Naive B cell (primary cell): ENCODE measurements around the gene SLC25A26. TPM values are rescaled to one million over a fixed set of nuclear protein-coding genes. Genes with fewer than 3 reads are reported as not detected.

Experiments used
- ATAC-seq, 2 donors: fragments of 150-1000 bp; cut with Tn5 transposase; 2 replicates each; pipeline ENCODE4 v1.10.0; 2021; ENCODE audit warnings: low read depth in 2 of 2, mild to moderate bottlenecking in 2 of 2, moderate library complexity in 2 of 2
- DNase-seq: peaks from one replicate; pipeline ENCODE4 v3.0.0; 2022
- H3K27ac Mint-ChIP-seq, 6 donors: one replicate each; pipeline ENCODE4 v1.8.0; 2020 to 2022; ENCODE audit warnings: mild to moderate bottlenecking in 6 of 6, mixed read lengths in 6 of 6, moderate library complexity in 5 of 6, inconsistent platforms in 2 of 6
- H3K27me3 Mint-ChIP-seq, 3 donors: one replicate each; pipeline ENCODE4 v1.8.0; 2021 to 2022; ENCODE audit warnings: mixed read lengths in 3 of 3, mild to moderate bottlenecking in 1 of 3
- H3K36me3 Mint-ChIP-seq, 2 donors: one replicate each; pipeline ENCODE4 v1.8.0; 2020 to 2022; ENCODE audit warnings: mixed read lengths in 2 of 2, inconsistent platforms in 1 of 2, mild to moderate bottlenecking in 1 of 2
- H3K4me1 Mint-ChIP-seq, 3 donors: one replicate each; pipeline ENCODE4 v1.8.0; 2020 to 2022; ENCODE audit warnings: mixed read lengths in 3 of 3, inconsistent platforms in 1 of 3, mild to moderate bottlenecking in 1 of 3, moderate library complexity in 1 of 3
- H3K4me3 Mint-ChIP-seq, 8 donors: one replicate each; pipeline ENCODE4 v1.8.0; 2020 to 2022; ENCODE audit warnings: mild to moderate bottlenecking in 8 of 8, mixed read lengths in 8 of 8, moderate library complexity in 8 of 8, inconsistent platforms in 2 of 8
- H3K9me3 Mint-ChIP-seq, 7 donors: one replicate each; pipeline ENCODE4 v1.8.0; 2020 to 2022; ENCODE audit warnings: mixed read lengths in 7 of 7, mild to moderate bottlenecking in 5 of 7, inconsistent platforms in 2 of 7, moderate library complexity in 1 of 7
- polyA plus RNA-seq, 6 donors: library from polyadenylated mRNA; unstranded; fragments of 300-500 nt; fragmentation: Illumina TruSeq; gene quantifications; one replicate each; pipeline ENCODE4 v1.2.3, GENCODE V29; 2021; ENCODE audit warnings: low read depth in 6 of 6

The SLC25A26 gene
- polyA plus RNA-seq, 6 donors from 2014 or later: 25.9 to 80.1 (median 35.3) TPM

- H3K27me3 Mint-ChIP-seq: no peaks in the 10 kb centered on the region
- no peak overlapping the region for H3K4me3 Mint-ChIP-seq
- no peak for DNase-seq
- H3K27ac Mint-ChIP-seq: no peak overlapping the region
- peaks cover 21 to 37% (median 32%) of the 10 kb centered on the region in 7 donors for H3K9me3 Mint-ChIP-seq
- peaks cover 5 to 41% of the 10 kb centered on the region in 2 donors for H3K36me3 Mint-ChIP-seq
- no peaks in the 10 kb centered on the region for H3K4me1 Mint-ChIP-seq
- no peak for ATAC-seq
These were observed 203.0 kb downstream of the SLC25A26 start for GRCh38 chr3:66423791-66424190.

- no peak overlapping the region for H3K27ac Mint-ChIP-seq
These were observed 204.2 kb downstream of the SLC25A26 start for GRCh38 chr3:66425032-66425431.

DNA sequence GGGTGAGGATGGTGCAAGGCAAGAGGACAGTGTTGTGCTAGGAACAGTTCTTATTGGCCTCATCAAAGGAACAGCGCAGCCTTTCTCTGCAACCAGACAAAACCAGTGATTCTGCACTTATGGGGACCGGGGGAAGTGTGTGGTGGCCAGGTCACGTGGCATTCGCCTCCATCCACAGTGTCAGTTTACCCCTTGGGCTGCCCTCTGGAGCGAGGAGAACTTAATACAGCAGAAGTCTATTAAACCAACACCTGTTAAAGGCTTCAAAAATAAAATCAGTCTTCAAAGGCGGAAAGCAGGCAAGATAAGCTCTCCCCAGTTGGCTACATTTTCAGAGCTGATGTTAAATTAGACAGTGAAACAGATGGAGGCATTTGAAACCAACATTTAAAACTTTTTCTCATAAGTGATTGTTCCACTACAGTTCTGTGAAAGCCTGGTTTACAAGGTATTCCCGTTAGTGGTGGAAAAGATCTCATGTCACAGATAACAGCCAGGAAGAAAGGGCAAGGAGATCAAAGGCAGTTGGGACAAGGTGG, 204.8 kb downstream of the SLC25A26 start:
- ATAC-seq (no peak), DNase-seq (no peak)
- H3K9me3 Mint-ChIP-seq: peaks cover 6 to 28% (median 24%) of the 10 kb centered on the region in 7 donors
- no peaks in the 10 kb centered on the region for H3K4me1 Mint-ChIP-seq
- H3K27ac Mint-ChIP-seq: no peak overlapping the region
- peaks cover 0 to 7% (median 0%) of the 10 kb centered on the region in 3 donors for H3K27me3 Mint-ChIP-seq
- H3K36me3 Mint-ChIP-seq: peaks cover 2 to 22% of the 10 kb centered on the region in 2 donors
- H3K4me3 Mint-ChIP-seq: no peak overlapping the region

More at GRCh38 chr3:66425032-66425431, 204.2 kb downstream of the SLC25A26 start:
- Mint-ChIP-seq H3K9me3 (peaks cover 12 to 34% (median 30%) of the 10 kb centered on the region in 7 donors), H3K4me1 (no peaks in the 10 kb centered on the region), H3K4me3 (no peak overlapping the region), H3K27me3 (peaks cover 0 to 7% (median 0%) of the 10 kb centered on the region in 3 donors), H3K36me3 (peaks cover 5 to 28% of the 10 kb centered on the region in 2 donors)
- ATAC-seq (no peak), DNase-seq (no peak)

- H3K4me3 Mint-ChIP-seq: no peak overlapping the region
- peaks cover 0 to 17% of the 10 kb centered on the region in 2 donors for H3K36me3 Mint-ChIP-seq
- H3K4me1 Mint-ChIP-seq: no peaks in the 10 kb centered on the region
- ATAC-seq: no peak
- peaks cover 5 to 23% (median 19%) of the 10 kb centered on the region in 7 donors for H3K9me3 Mint-ChIP-seq
- no peak overlapping the region for H3K27ac Mint-ChIP-seq
- peaks cover 0 to 7% (median 0%) of the 10 kb centered on the region in 3 donors for H3K27me3 Mint-ChIP-seq
- no peak for DNase-seq
These were observed 205.3 kb downstream of the SLC25A26 start for GRCh38 chr3:66426135-66426534.

GRCh38 chr3:66427352-66427751, 206.6 kb downstream of the SLC25A26 start:
- Mint-ChIP-seq H3K4me3 (no peak overlapping the region), H3K27me3 (peaks cover 0 to 7% (median 0%) of the 10 kb centered on the region in 3 donors), H3K27ac (peak overlapping the region in 1 of 6 donors; percentile 12), H3K36me3 (peaks cover 0 to 5% of the 10 kb centered on the region in 2 donors), H3K4me1 (no peaks in the 10 kb centered on the region), H3K9me3 (peaks cover 4 to 13% (median 9%) of the 10 kb centered on the region in 7 donors)
- ATAC-seq (no peak), DNase-seq (no peak)

DNA sequence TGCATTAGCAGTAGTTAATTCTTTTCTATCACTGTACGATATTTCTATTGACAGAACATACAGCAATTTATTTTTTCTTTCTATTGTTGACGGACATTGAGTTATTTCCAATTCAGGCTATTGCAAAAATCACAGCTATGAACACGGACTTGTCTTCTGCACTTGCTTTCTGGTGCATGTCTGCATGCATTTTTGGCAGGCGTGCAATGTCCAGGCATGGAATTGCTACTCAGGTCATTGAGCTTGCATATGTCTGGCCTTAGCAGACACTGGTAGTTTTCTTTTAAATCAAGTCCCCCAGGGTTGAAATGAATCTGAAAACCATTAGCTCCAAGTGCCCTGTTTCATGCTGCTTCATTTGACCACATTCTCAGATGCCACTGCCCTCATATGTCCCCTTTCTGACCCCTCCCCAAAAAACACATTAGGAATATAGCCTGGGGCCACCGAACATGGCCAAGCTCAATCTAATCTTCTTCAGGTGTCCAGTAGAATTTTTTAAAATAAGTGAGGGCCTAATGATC, 207.2 kb downstream of the SLC25A26 start:
- no peak for ATAC-seq
- no peak for DNase-seq
- no peak overlapping the region for H3K4me3 Mint-ChIP-seq
- peaks cover 0 to 9% (median 4%) of the 10 kb centered on the region in 7 donors for H3K9me3 Mint-ChIP-seq
- H3K4me1 Mint-ChIP-seq: no peaks in the 10 kb centered on the region
- peaks cover 0 to 7% (median 0%) of the 10 kb centered on the region in 3 donors for H3K27me3 Mint-ChIP-seq
- H3K36me3 Mint-ChIP-seq: no peaks in the 10 kb centered on the region
- H3K27ac Mint-ChIP-seq: peak overlapping the region in 1 of 6 donors; percentile 11

Other genes starting within 250 kb of the SLC25A26 start
- under 1 TPM in 1 of 6 donors, not detected in 5; 0.08 TPM for gene MAGI1, start 182.1 kb upstream of the SLC25A26 start, polyA plus RNA-seq